HL-60/S4 (cell line): ENCODE results near the gene C1QTNF8.

Source experiments
- in situ Hi-C: fragments of 300-500 bp; cut with MboI; formaldehyde crosslinking; loops from 2 replicates; pipeline ENCODE4 v1.14.3; 2022; ENCODE audit warnings: low sequenced_read_pairs

The C1QTNF8 gene, protein sequence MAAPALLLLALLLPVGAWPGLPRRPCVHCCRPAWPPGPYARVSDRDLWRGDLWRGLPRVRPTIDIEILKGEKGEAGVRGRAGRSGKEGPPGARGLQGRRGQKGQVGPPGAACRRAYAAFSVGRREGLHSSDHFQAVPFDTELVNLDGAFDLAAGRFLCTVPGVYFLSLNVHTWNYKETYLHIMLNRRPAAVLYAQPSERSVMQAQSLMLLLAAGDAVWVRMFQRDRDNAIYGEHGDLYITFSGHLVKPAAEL

GRCh38 chr16:1096169-1097082 is at the start of gene C1QTNF8:
C1QTNF8 (minus strand) TSS chr16:1096244; CDS start chr16:1094922, 1,322 bp downstream.
- in situ Hi-C loops, result no loop called here

DNA sequence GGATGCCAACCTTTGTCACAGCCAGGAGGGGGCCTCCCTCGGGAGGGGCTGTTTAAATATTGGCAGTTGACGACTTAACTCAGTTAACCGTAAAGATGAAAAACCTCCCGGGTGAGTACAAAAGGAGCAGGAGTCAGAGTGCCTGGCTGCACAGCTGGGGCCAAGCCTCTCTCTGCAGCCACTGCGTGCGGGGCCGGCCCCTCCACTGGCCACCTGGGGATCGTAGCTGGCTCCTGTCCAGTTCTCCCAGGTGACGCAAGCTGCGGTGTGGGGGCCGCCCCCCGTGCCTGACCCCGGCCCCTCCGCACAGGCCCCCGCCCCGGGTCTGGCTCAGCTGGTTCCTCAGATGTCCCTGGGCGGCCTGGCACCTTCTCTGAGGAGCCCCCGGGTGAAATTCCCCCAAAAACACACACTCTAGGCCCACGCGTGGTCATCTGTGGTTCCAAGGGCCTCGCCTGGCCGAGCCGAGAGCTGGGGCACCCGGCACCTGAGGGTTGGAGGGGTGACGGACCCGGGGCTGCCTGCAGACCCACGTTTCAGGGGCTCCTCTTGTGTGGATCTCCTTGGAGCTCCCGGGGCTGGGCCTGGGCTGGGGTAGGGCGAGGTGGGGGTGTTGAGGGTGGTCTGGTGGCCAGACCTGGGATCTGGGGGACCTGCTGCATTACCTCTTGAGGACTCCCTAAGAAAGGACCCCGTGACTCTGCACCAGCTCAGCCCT is 49.5 kb upstream of the C1QTNF8 start:
- in situ Hi-C loops, result no loop called here

GRCh38 chr16:1144476-1145382 is 48.7 kb upstream of the C1QTNF8 start:
- in situ Hi-C loops, result no loop called here

GRCh38 chr16:1143761-1144450 is 47.9 kb upstream of the C1QTNF8 start:
- in situ Hi-C loops, result no loop called here

- in situ Hi-C loops, result no loop called here
Measured at GRCh38 chr16:1142911-1143310, 46.9 kb upstream of the C1QTNF8 start.

- in situ Hi-C loops, result no loop called here
Measured at GRCh38 chr16:1141716-1142115, 45.7 kb upstream of the C1QTNF8 start.

- in situ Hi-C loops, result no loop called here
Measured at GRCh38 chr16:1141191-1141590, 45.1 kb upstream of the C1QTNF8 start.

- in situ Hi-C loops, result no loop called here
Measured at GRCh38 chr16:1140582-1141162, 44.6 kb upstream of the C1QTNF8 start.

GRCh38 chr16:1137604-1138003 is 41.6 kb upstream of the C1QTNF8 start:
- in situ Hi-C loops, result no loop called here

DNA sequence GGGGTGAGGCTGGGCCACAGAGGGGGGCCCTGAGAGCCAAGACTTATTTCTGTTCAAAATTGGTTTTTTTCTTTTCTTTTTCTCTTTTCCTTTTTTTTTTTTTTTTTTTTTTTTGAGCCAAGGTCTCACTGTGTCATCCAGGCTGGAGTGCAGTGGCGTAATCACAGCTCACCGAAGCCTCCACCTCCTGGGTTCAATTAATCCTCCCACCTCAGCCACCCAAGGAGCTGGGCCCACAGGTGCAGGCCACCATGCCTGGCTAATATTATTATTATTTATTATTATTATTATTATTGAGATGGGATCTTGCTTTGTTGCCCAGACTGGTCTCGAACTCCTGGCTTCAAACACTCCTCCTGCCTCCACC is 39.4 kb upstream of the C1QTNF8 start:
- in situ Hi-C loops, result no loop called here

GRCh38 chr16:1134776-1135458 is 38.9 kb upstream of the C1QTNF8 start:
- in situ Hi-C loops, result no loop called here

DNA sequence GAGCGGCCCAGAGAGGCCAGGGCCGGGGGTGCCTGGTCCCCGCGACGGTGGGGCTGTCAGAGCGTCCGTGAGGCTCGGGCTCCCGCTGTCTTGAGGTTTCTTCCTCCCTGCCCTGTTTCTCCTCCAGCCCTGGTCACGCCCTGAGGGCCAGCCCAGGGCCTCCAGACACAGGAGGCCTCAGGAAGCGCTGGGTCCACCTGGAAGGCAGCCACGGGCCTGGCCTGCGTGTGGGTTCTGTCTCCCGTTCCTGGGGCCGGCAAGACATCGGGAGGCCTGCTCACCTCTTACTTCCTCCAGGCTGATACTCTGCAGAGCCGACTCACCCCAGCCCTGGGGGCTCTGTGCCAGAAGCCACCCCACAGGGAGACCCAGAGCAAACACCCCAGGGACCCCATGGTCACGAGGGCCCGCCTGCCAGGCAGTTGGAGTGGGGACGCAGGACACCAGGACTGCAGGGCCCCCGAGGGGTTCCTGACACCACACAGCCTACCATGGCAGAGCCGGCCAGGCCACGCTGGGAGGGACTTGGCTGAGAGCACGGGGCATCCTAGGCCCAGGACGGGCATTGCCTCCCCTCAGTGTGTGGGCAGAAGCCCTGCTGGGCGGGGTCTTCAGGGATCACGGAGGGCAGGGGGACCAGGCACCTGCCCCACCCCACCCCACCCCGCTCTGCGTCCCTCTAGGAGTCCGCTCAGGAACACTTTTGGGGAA is 37.9 kb upstream of the C1QTNF8 start:
- in situ Hi-C loops, result no loop called here

GRCh38 chr16:1133271-1133670 is 37.2 kb upstream of the C1QTNF8 start:
- in situ Hi-C loops, result no loop called here

DNA sequence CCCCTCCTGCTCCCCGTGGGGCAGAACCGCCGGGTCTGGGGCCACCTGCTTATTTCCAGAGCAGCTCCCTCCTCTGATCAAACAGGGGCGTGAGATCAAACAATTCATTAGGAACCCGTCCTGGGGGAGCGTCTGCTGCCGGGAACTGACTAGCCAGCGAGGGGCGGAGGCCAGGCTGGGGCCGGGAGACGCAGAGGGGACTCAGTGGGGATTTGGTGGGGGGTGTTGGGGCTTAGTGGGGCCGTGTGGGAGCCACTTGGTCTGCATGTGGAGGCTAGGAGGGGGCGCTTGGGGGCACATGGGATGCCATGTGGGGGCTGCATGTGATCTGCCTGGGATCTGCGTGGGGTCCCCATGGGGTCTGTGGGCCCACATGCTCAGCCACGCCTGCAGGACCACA is 36.4 kb upstream of the C1QTNF8 start:
- in situ Hi-C loops, result no loop called here

GRCh38 chr16:1131378-1131994 is 35.4 kb upstream of the C1QTNF8 start:
- in situ Hi-C loops, result no loop called here

DNA sequence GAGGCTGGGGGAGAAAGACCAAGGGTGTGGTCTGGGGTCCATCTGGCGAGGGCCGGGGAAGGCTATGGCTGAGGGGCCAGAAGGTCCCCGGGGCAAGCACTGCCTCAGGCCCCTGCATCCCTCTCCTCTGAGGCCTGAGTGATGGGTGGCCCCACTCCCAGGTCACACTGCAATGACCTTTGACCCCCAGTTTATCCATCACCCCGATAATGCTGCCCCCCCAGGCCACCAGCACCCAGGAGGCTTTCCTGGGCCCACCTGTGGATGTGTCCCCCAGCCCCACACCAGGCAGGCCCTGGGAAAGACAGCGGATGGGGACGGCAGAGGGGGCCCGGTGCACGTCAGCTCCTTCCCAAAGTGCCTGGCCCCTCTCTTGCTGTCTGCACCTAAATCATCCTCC is 34.3 kb upstream of the C1QTNF8 start:
- in situ Hi-C loops, result no loop called here

- in situ Hi-C loops, result no loop called here
Measured at GRCh38 chr16:1129106-1129960, 33.3 kb upstream of the C1QTNF8 start.
